Right atrium auricular region (tissue), 2 donors: ENCODE results near the gene ABHD10. TPM values are rescaled to one million over a fixed set of nuclear protein-coding genes. Genes with fewer than 3 reads are reported as not detected.

Experiments used
- DNase-seq: peaks from one replicate; pipeline ENCODE4 v3.0.0-alpha.2; 2019; ENCODE audit warnings: low spot score
- H3K27ac ChIP-seq, 2 donors: fragments of 200-600 bp; sonication (generic); 1 replicate in 1 of 2; 2 replicates in 1 of 2; pipeline ENCODE4 v1.5.1; 2016 to 2019
- H3K27me3 ChIP-seq, 2 donors: fragments of 200-600 bp; sonication (generic); one replicate each; pipeline versions ENCODE4 v1.5.1 to v1.6.0; 2017 to 2019
- H3K36me3 ChIP-seq: fragments of 200-600 bp; sonication (generic); one replicate; pipeline ENCODE4 v1.5.1; 2016
- H3K4me1 ChIP-seq, 2 donors: fragments of 200-600 bp; sonication (generic); one replicate each; pipeline versions ENCODE4 v1.5.1 to v1.6.0; 2017 to 2019
- H3K4me3 ChIP-seq, 2 donors: fragments of 200-600 bp; sonication (generic); 1 replicate in 1 of 2; 2 replicates in 1 of 2; pipeline ENCODE4 v1.5.1; 2017 to 2019; ENCODE audit warnings: mild to moderate bottlenecking in 1 of 2, moderate library complexity in 1 of 2
- H3K9me3 ChIP-seq, 2 donors: fragments of 200-600 bp; sonication (generic); one replicate each; pipeline ENCODE4 v1.5.1; 2019
- total RNA-seq, 2 donors: library from RNA; depleted of rRNA; stranded (reverse); fragments of >200 nt; gene quantifications; one replicate each; pipeline ENCODE4 v1.1.0, GENCODE V29; 2016
- TF ChIP-seq, protein P1 (sequence below), 2 donors: fragments of 200-600 bp; sonication (generic); IDR thresholded peaks; one replicate each; pipeline ENCODE4 v1.5.1; 2019; ENCODE audit warnings: antibody characterized with exemption in 2 of 2

Gene ABHD10
- total RNA-seq, 2 donors from 2014 or later: 15.3 to 20.8 TPM

DNA sequence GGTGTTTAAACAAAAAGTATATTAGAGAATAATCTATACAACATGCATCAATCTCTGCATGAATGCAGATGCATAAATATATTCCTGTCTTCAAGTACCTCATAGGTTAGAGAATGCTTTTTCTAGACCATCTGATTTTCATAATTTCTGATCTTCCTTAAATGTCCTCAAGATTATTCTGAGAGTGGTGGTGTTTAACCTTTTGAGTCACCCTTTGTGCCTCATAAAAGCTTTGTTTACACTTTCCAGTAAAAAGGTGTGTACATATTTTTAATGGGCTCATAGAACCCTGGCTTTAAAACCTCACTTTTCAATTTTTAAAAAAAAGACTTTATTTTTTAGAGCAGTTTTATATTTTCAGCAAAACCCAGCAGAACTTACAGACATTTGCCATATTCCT, 41.0 kb upstream of the ABHD10 start:
- H3K27ac ChIP-seq: no peak overlapping the region
- H3K9me3 ChIP-seq: no peaks in the 10 kb centered on the region
- H3K4me3 ChIP-seq: no peak overlapping the region
- TF ChIP-seq, protein P1, sequence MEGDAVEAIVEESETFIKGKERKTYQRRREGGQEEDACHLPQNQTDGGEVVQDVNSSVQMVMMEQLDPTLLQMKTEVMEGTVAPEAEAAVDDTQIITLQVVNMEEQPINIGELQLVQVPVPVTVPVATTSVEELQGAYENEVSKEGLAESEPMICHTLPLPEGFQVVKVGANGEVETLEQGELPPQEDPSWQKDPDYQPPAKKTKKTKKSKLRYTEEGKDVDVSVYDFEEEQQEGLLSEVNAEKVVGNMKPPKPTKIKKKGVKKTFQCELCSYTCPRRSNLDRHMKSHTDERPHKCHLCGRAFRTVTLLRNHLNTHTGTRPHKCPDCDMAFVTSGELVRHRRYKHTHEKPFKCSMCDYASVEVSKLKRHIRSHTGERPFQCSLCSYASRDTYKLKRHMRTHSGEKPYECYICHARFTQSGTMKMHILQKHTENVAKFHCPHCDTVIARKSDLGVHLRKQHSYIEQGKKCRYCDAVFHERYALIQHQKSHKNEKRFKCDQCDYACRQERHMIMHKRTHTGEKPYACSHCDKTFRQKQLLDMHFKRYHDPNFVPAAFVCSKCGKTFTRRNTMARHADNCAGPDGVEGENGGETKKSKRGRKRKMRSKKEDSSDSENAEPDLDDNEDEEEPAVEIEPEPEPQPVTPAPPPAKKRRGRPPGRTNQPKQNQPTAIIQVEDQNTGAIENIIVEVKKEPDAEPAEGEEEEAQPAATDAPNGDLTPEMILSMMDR (IDR thresholded peaks at IDR 0.05): no peak
- no peak for DNase-seq
- H3K4me1 ChIP-seq: no peaks in the 10 kb centered on the region
- H3K27me3 ChIP-seq: no peaks in the 10 kb centered on the region
- peaks cover 41% of the 10 kb centered on the region for H3K36me3 ChIP-seq

DNA sequence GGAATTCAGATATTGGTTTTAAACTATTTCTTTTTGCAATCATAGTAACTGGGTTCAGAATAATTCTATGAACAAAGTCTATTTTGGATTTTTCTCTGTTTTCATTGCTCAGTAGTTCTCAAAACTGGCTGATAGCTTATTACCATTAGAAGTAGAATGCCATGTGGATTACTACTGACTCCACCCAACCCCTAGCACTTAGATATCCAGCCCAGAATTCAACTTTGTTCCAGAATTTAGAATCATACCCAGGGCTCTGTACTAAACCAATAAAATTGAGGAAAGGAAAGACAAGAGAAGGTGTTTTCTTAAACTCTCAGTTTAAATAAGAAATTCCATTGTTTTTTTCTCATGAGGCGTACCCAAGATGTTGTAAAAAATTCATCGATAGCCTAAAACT, 39.0 kb upstream of the ABHD10 start:
- Histone ChIP-seq H3K4me3 (no peak overlapping the region), H3K4me1 (no peaks in the 10 kb centered on the region), H3K27ac (no peak overlapping the region), H3K27me3 (no peaks in the 10 kb centered on the region), H3K9me3 (no peaks in the 10 kb centered on the region), H3K36me3 (peaks cover 43% of the 10 kb centered on the region)
- TF ChIP-seq, protein P1 (IDR thresholded peaks at IDR 0.05): no peak
- DNase-seq: no peak

DNA sequence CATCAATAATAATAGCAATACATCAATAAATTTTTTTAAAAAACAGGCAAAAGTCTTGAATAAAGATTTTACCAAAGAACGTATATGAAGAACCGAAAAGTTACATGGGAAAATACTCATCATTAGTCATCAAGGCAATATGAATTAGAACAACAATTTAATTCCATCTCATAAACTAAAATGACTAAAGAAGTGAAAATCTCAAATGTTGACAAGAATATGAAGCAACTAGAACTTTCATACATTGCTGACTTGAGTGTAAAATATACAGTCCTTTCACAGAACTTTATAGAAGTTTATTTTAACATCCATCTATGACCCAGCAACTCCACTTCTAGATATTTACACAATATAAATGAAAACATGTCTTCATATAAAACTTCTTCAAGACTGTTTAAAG, 35.3 kb upstream of the ABHD10 start:
- peaks cover 48% of the 10 kb centered on the region for H3K36me3 ChIP-seq
- no peak overlapping the region for H3K4me3 ChIP-seq
- no peak for DNase-seq
- no peaks in the 10 kb centered on the region for H3K9me3 ChIP-seq
- TF ChIP-seq, protein P1 (IDR thresholded peaks at IDR 0.05): no peak
- no peaks in the 10 kb centered on the region for H3K27me3 ChIP-seq
- H3K27ac ChIP-seq: no peak overlapping the region
- no peaks in the 10 kb centered on the region for H3K4me1 ChIP-seq

DNA sequence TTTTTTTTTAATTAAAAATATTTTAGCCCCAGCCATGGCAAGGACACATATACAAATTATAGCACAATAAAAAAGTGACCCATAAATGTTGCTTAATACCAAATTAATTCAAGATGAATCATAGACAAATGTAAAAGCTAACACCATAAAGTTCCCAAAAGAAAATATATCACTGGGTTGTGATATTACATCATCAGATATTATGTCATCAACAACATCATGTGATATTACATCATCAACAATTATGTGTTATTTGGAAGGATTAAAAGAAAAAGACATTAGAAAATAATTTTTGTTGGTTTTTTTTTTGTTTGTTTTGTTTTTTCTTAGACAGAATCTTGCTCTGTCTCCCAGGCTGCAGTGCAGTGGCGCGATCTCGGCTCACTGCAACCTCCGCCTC, 34.5 kb upstream of the ABHD10 start:
- TF ChIP-seq, protein P1 (IDR thresholded peaks at IDR 0.05): no peak
- no peaks in the 10 kb centered on the region for H3K4me1 ChIP-seq
- H3K9me3 ChIP-seq: no peaks in the 10 kb centered on the region
- no peak for DNase-seq
- H3K27ac ChIP-seq: no peak overlapping the region
- no peaks in the 10 kb centered on the region for H3K27me3 ChIP-seq
- no peak overlapping the region for H3K4me3 ChIP-seq
- peaks cover 40% of the 10 kb centered on the region for H3K36me3 ChIP-seq

DNA sequence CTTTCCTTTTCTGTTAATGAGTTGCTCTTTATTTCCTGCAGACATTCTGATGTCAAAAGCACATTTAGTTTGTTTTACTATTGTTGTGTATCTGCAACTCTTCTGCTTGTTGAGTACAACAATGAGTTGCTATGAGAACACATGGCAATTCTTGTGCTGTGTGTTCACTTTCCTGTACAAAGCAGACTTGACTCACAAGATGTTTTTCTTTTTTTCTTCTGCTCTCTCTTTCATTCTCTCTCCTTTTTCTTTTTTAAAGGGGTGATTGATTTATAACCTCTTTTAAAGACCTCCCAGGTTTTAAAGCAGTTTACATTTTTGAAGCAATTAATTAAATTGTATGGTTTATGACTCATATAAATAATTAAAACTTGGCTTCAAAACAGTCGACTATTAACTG, 31.6 kb upstream of the ABHD10 start:
- Histone ChIP-seq H3K27me3 (no peaks in the 10 kb centered on the region), H3K4me3 (no peak overlapping the region), H3K4me1 (no peaks in the 10 kb centered on the region), H3K9me3 (no peaks in the 10 kb centered on the region), H3K27ac (no peak overlapping the region), H3K36me3 (peaks cover 17% of the 10 kb centered on the region)
- TF ChIP-seq, protein P1 (IDR thresholded peaks at IDR 0.05): no peak
- no peak for DNase-seq

DNA sequence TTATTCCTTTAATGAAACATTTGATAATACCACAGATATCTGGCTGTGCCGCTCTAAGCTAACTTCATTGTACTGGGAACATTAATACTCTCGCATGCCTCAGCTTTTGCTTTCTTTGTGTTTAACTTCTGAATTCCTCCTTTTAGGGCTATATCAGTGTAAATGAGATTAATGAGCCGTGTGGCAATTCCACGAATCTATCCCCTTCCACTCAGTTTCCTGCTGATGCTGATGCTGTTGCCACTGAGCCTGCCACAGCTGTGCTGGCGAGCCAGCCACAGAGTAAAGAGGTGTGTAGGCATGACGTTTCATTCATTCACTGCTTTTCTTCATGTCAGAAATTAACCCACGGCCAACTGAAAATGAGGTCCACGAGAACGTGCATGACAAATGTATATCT, 30.0 kb upstream of the ABHD10 start:
- Histone ChIP-seq H3K36me3 (peaks cover 14% of the 10 kb centered on the region), H3K27me3 (no peaks in the 10 kb centered on the region)

More for the DNA sequence above, 30.0 kb upstream of the ABHD10 start:
- Histone ChIP-seq H3K27ac (no peak overlapping the region), H3K9me3 (no peaks in the 10 kb centered on the region), H3K4me3 (no peak overlapping the region), H3K4me1 (no peaks in the 10 kb centered on the region)
- DNase-seq: no peak
- TF ChIP-seq, protein P1 (IDR thresholded peaks at IDR 0.05): no peak
